D341Med (cell line): ENCODE data around the gene CPPED1.

ENCODE experiments used
- DNase-seq: peaks from one replicate; pipeline ENCODE4 v3.0.0; 2012; ENCODE audit warnings: low spot score

Gene CPPED1

DNA sequence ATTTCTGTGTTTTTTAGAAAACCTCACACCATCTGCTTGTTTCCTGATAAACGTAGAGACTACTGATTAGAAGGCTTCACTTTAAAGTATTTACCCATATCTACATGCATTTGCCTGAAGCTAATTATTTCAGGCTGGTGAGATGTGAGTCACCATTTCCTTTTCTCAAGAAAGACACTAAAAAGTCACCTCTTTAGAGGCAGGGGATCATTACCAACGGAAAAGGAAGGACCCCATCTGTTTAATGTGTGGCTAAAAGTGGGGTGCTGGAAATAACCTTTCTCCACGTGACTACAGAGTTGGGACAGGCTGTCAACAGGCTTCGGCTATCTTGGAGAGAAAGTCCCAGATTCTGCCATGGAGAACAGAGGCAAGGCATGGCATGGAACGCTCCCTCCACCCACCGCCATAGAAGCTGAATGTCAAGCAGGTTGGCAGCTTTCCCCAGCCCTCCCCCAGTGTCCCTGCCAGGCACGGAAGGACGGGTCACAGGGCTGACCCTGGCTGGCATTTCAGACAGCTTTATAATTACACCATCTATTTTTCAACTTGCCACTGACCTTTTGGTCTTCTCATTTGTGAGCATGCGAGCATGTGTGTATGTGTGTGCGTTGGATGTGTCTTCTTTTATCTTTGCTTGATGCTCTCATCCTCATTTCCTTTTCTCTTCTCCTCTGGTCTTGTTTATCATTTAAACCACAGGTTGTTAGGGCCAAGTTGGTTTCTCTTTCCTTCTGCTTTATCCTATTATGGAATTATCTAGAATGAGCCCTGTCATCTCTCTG, 157.0 kb downstream of the CPPED1 start:
- no peak for DNase-seq

GRCh38 chr16:12646098-12646489, 157.6 kb downstream of the CPPED1 start:
- DNase-seq: no peak

- no peak for DNase-seq
Observed at GRCh38 chr16:12643034-12643455, 160.6 kb downstream of the CPPED1 start.

GRCh38 chr16:12639044-12639443, 164.6 kb downstream of the CPPED1 start:
- DNase-seq: no peak

GRCh38 chr16:12637002-12637401, 166.7 kb downstream of the CPPED1 start:
- no peak for DNase-seq

- DNase-seq: no peak
Observed at GRCh38 chr16:12629271-12629670, 174.4 kb downstream of the CPPED1 start.

GRCh38 chr16:12628536-12628935, 175.2 kb downstream of the CPPED1 start:
- no peak for DNase-seq

DNA sequence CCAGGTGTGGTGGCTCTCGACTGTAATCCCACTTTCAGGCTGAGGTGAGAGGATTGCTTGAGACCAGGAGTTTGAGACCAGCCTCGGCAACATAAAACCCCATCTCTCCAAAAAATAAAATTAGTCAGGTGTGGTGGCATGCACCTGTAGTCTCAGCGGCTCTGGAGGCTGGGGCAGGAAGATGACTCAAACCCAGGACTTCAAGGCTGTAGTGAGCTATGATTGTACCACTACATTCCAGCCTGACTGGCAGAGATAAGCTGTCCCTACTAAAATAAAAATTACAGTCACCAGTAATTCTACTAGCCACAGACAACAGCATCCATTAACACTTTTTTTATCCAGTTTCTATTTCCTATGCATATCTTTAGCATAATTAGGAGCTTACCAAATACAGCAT, 176.3 kb downstream of the CPPED1 start:
- DNase-seq: no peak

GRCh38 chr16:12626411-12626810, 177.3 kb downstream of the CPPED1 start:
- DNase-seq: no peak

DNA sequence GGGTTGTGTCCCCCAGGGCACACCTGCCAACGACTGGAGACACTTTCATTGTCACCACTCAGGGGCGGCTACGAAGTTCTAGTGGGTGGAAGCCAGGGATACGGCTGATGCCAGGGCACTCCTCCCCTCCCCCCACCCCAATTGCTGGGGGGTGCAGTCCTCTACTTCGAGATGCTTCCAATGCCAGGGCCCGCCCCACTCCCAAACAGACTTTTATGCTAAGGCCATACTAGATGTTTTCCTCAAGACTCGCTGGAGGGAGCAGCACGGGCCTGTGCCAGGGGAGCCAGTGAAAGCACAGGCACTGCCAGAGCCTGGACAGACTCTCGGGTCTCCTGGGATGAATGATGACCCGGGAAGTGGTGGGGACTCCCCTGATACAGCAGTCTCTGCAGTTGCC, 178.0 kb downstream of the CPPED1 start:
- DNase-seq: no peak

DNA sequence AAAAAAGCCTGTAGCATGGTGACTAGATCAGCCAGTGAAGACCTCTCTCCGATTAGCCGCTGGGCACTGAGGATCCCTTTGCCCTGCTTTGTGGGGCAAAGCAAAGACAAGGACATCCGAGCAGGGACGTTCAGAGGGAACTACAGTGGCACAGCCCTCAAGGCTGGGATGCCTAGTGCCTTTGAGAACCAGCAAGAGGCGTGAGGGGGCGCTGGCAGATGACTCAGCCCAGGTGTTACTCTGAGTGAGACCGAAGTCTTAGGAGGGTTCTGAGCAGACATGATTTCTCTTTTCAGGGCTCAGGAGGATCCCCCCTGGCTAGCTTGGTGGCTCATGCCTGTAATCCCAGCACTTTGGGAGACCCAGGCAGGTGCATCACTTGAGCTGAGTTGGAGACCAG, 178.6 kb downstream of the CPPED1 start:
- no peak for DNase-seq

DNA sequence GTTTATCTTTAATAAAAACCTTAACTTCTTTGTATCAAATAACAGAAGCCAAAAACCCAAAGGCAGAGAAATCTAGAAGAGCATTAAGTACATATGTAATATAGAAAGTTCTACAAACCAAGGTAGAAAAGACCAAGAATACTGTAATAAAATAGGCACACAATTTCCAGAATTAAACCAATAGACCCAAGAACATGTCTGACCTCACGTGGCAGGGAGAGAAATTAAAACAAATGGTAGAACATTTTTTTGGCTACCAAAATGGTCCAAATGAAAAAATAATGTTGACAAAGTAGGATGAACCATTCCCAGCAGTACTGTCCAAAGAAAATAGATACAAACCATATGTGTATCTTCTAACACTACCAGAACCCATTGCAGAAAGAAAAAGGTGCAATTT, 183.5 kb downstream of the CPPED1 start:
- no peak for DNase-seq

DNA sequence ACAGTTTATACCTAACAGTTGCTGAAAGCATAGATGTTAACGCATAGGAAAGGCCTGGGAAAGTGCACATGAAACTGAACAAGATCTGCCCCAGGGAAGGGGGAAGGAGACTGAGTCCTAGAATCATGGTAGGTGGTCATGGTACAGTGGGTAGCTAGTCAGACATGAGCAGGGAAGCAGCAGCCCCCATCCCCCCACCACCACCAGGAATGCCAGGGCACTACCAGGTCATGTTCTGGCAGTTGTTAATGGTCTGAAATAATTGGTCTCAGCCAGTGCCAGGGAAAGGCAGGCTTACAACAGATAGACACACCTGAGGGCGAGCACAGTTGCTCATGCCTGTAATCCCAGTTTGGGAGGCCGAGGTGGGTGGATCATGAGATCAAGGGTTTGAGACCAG, 185.2 kb downstream of the CPPED1 start:
- DNase-seq: no peak

DNA sequence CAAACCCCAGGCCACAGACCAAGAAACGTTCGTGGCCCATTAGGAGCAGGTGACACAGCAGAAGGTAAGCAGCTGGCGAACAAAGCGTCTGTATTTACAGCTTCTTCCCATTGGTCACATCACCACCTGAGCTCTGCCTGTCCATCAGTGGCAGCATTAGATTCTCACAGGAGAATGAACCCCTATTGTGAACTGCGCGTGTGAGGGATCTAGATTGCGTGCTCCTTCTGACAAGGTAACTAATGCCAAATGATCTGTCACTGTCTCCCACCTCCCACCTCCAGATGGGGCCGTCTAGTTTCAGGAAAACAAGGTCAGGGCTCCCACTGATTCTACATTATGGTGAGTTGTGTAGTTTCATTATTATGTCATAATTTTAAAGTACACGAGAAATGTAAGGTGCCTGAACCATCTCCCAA, 186.3 kb downstream of the CPPED1 start:
- no peak for DNase-seq

GRCh38 chr16:12614662-12615278, 188.9 kb downstream of the CPPED1 start:
- DNase-seq: no peak

DNA sequence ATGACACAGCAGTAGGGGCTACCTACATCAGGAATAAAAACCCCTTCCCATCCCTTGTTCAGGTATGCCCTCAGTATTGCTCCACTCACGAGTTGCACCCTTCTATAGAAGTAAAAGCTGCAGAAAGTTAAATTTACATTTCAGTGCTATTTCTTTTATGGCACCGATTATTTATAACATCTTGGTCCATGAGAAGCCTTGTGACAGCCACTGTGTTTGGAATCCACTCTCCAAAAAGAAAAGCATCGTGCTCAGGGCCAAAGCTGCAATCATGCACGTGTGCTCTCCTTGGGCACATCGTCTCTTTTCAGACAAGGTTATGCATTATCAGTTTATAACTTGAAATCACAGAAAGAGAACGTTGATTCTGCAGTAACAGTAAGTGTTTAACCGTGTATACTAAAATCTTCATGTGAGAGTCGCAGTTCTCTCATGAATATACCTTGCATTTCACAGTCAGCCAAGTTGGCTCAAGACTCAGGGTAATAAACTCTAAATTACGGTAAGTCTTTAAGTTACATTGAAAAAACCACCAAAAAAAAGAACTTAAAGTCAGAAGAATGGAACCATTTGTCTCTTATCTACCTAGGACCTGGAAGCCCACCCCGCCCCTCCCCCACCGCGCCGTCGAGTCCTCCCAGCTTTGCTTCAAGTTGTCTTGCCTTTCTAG, 189.6 kb downstream of the CPPED1 start:
- no peak for DNase-seq

DNA sequence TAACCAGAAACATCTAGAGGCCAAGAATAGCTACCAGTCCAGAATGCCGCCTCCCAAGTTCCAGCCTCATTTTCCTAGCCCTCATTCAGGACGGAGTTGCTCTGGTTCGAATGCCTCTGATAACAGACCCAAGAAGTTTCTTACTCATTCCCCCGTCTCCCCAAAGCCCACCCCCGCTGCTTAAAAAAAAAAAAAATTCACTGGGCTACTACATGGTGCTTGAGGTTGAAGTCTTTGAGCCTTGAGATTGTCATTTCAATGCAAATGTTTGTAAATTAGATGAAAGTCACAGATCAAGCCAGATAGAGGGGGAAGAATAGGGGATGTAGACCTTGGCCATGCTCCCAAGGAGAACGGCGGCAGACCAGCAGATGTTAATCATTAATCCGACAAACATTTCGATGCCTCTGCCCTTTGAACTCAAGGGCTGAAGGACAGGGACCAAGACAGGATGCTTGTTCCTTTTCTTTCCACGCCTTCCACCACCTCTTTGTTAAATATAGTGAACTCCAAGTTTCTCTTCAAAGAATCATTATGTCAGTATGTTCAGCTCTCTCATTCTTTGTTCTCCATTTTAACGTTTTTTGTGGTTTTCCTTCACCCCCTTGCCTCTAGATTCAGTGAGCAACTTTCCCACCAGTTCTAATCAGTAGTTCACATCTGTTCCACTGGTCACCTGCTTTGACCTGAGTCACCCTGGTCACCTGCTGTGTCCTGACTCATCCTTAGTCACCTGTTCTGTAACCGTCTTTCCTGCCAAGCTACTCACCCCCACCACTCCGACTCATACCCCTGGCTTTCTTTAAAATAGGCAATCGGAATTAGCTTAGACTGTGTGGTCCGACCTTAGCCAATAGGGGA, 190.3 kb downstream of the CPPED1 start:
- no peak for DNase-seq

DNA sequence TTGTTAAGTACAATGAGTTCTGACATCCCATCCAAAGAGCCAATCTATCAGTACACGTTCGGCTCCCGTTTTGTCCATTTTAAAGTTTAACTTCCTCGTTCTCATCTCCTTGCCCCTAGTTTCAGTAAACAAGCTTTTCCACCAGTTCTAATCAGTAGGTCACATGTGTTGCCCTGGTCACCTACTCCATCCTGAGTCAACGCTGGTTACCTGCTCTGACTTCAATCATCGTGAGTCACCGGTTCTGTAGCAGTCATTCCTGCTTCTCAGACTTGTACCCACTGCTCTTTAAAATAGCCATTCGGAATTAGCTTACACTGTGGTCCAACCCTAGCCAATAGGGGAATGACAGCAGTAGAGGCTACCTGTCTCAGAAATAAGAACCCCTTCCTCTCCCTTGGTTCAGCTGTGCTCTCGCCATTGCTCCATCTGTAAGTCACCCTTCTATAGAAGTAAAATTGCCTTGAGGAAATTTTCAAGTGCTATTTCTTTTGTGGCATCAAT, 191.0 kb downstream of the CPPED1 start:
- DNase-seq: no peak

DNA sequence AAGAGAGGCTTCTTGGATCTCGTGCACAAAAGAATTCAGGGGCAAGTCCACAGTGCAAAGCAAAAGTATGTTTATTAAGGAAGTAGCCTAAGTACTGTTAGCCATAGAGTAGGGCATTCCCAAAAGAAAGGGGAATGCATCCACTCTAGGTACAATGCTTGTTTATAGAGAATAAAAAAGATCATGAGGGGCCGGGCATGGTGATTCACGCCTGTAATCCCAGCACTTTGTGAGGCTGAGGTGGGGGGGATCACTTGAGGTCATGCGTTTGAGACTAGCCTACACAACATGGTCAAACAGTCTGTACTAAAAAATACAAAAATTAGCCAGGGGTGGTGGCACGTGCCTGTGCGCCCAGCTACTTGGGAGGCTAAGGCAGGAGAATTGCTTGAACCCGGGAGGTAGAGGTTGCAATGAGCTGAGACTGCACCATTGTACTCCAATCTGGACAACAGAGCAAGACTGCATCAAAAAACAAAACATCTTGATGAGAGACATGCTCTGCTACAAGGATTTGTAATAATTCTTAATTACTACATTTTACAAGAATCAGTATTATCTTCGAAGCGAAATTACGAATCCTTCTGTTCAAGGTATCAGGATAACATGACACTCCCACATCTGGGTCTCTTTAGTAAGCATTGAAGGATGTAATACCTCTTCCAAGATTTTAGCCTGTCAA, 191.6 kb downstream of the CPPED1 start:
- DNase-seq: no peak

DNA sequence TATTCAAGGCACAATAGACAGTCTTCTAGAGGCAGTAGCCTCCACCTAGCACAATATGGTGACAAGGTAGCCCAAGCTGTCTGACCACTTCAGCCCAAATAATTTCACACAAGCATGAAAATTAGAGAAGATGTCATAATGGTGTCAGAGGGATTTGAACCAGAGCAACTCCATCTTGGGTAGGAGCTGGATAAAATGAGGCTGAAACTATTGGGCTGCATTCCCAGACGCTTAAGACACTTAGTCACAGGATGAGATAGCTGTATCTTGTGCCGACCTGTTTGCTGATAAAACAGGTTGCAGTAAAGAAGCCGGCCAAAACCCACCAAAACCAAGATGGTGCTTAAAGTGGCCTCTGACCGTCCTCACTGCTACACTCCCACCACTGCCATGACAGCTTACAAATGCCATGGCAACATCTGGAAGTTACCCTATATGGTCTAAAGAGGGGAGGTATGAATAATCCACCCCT, 192.6 kb downstream of the CPPED1 start:
- no peak for DNase-seq

DNA sequence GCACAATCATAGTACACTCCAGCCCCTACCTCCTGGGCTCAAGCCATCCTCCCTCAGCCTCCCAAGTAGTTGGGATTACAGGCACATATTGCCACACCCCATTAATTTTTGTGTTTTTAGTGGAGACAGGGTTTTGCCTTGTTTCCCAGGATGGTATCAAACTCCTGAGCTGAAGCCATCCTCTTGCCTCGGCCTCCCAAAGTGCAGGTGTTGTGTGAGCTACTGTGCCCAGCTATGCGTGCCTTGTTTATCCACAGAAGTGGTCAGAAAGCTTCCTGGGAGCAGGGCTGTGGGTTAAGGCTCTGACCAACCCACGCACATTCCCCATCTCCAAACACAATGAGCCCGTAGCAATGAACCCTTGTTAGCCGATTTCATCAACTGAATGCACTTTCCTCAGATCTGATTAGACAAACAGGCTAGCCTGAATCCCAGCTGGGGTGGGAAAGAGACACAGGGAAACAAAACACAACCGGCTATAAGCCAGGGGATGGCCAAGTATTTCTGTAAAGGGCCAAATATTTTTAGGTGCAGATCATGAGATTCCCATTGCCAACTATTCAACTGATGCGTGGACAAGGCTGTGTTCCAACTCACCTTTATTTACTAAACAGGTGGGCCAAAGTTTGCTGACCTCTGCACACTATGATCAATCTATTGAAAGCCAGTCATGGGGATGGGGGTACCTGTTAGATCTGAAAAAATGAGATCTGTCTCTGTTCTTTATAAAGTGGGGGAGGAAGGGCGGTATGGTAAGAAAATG, 193.6 kb downstream of the CPPED1 start:
- no peak for DNase-seq
